Liver (tissue), 9 donors: ENCODE results near the gene EGFLAM. TPM values are rescaled to one million over a fixed set of nuclear protein-coding genes. Genes with fewer than 3 reads are reported as not detected.

Experiments
- DNase-seq: peaks from one replicate; pipeline ENCODE4 v3.0.0-alpha.2; 2017; ENCODE audit warnings: low spot score
- H3K27ac ChIP-seq, 2 donors: one replicate each; pipeline ENCODE4 v1.7.0; 2013; ENCODE audit warnings: inconsistent platforms in 2 of 2, low read length in 2 of 2, control low read depth in 1 of 2, low read depth in 1 of 2, mild to moderate bottlenecking in 1 of 2
- H3K27me3 ChIP-seq, 4 donors: one replicate each; pipeline versions ENCODE4 v1.6.1 to v1.7.0; 2013; ENCODE audit warnings: low read length in 3 of 4, inconsistent platforms in 1 of 4, mild to moderate bottlenecking in 1 of 4, moderate library complexity in 1 of 4; ENCODE audit not compliant: control insufficient read depth in 4 of 4, insufficient read depth in 4 of 4
- H3K36me3 ChIP-seq, 4 donors: one replicate each; pipeline versions ENCODE4 v1.6.1 to v1.7.0; 2013; ENCODE audit warnings: low read length in 3 of 4, mild to moderate bottlenecking in 3 of 4, low read depth in 1 of 4, moderate library complexity in 1 of 4; ENCODE audit not compliant: control insufficient read depth in 4 of 4, insufficient read depth in 3 of 4
- H3K4me1 ChIP-seq, 4 donors: one replicate each; pipeline versions ENCODE4 v1.6.1 to v1.7.0; 2013; ENCODE audit warnings: low read length in 3 of 4, mild to moderate bottlenecking in 3 of 4, moderate library complexity in 1 of 4; ENCODE audit not compliant: control insufficient read depth in 4 of 4, insufficient read depth in 4 of 4
- H3K4me3 ChIP-seq, 3 donors: one replicate each; pipeline versions ENCODE4 v1.6.1 to v1.7.0; 2013; ENCODE audit warnings: low read length in 3 of 3, control low read depth in 1 of 3, low read depth in 1 of 3, mild to moderate bottlenecking in 1 of 3
- H3K9ac ChIP-seq, 2 donors: one replicate each; pipeline ENCODE4 v1.7.0; 2013; ENCODE audit warnings: low read length in 2 of 2, mild to moderate bottlenecking in 2 of 2, moderate library complexity in 2 of 2, control low read depth in 1 of 2, low read depth in 1 of 2
- H3K9me3 ChIP-seq, 4 donors: one replicate each; pipeline versions ENCODE4 v1.6.1 to v1.7.0; 2013; ENCODE audit warnings: low read length in 3 of 4; ENCODE audit not compliant: control insufficient read depth in 4 of 4
- EGR1 ChIP-seq, 2 donors: IDR thresholded peaks; 2 replicates each; pipeline ENCODE4 v1.6.1; 2016 to 2018; ENCODE audit warnings: antibody characterized with exemption in 2 of 2, low read depth in 2 of 2
- FOXA1 ChIP-seq: IDR thresholded peaks from 2 replicates; pipeline ENCODE4 v1.6.1; 2016; ENCODE audit warnings: antibody characterized with exemption
- FOXA2 ChIP-seq: IDR thresholded peaks from 2 replicates; pipeline ENCODE4 v1.6.1; 2016; ENCODE audit warnings: antibody characterized with exemption
- JUND ChIP-seq, 2 donors: IDR thresholded peaks; 2 replicates each; pipeline ENCODE4 v1.6.1; 2016; ENCODE audit warnings: antibody characterized with exemption in 2 of 2
- NR2F2 ChIP-seq: IDR thresholded peaks from 2 replicates; pipeline ENCODE4 v1.6.1; 2016; ENCODE audit warnings: antibody characterized with exemption
- RXRA ChIP-seq, 2 donors: IDR thresholded peaks; 2 replicates each; pipeline ENCODE4 v1.6.1; 2017 to 2018; ENCODE audit warnings: antibody characterized with exemption in 2 of 2, mild to moderate bottlenecking in 1 of 2
- SP1 ChIP-seq: IDR thresholded peaks from 2 replicates; pipeline ENCODE4 v1.6.1; 2018; ENCODE audit warnings: antibody characterized with exemption, mild to moderate bottlenecking
- YY1 ChIP-seq: IDR thresholded peaks from 2 replicates; pipeline ENCODE4 v1.6.1; 2016; ENCODE audit warnings: antibody characterized with exemption, mild to moderate bottlenecking
- WGBS: extraction: QIAGEN DNeasy Blood & Tissue Kit; methylation state at CpG from one replicate; pipeline ENCODE4 v1.1.7; 2013; 5-methylcytosine and 5-hydroxymethylcytosine counted together
- polyA plus RNA-seq, 2 donors: library from polyadenylated mRNA; stranded (reverse) in 1 of 2; unstranded in 1 of 2; fragments of 200-250 nt in 1 of 2; fragments of >200 nt in 1 of 2; fragmentation: Nextera tagmentation in 1 of 2; extraction: Ambion mirVana in 1 of 2; gene quantifications; one replicate each; pipeline versions ENCODE4 v1.2.1 to v1.2.3, GENCODE V29; 2013 to 2015
- total RNA-seq, 2 donors: library from RNA; depleted of rRNA; stranded (reverse); fragments of >200 nt; gene quantifications; one replicate each; pipeline ENCODE4 v1.2.3, GENCODE V29; 2014
- TF ChIP-seq, protein P1 (sequence below): IDR thresholded peaks from 2 replicates; pipeline ENCODE4 v1.6.1; 2016; ENCODE audit warnings: antibody characterized with exemption
- TF ChIP-seq, protein P2 (sequence below): IDR thresholded peaks from 2 replicates; pipeline ENCODE4 v1.6.1; 2016; ENCODE audit warnings: antibody characterized with exemption
- TF ChIP-seq, protein P3 (sequence below): IDR thresholded peaks from 2 replicates; pipeline ENCODE4 v1.6.1; 2016; ENCODE audit warnings: antibody characterized with exemption, mild to moderate bottlenecking
- donor health status: healthy.
- donor health status: healthy.
- donor health status: healthy.
- donor health status: healthy.
- donor health status: healthy.

Gene EGFLAM
- total and polyA plus RNA-seq, 4 donors = 1.1 to 4.9 (median 1.9) TPM

DNA sequence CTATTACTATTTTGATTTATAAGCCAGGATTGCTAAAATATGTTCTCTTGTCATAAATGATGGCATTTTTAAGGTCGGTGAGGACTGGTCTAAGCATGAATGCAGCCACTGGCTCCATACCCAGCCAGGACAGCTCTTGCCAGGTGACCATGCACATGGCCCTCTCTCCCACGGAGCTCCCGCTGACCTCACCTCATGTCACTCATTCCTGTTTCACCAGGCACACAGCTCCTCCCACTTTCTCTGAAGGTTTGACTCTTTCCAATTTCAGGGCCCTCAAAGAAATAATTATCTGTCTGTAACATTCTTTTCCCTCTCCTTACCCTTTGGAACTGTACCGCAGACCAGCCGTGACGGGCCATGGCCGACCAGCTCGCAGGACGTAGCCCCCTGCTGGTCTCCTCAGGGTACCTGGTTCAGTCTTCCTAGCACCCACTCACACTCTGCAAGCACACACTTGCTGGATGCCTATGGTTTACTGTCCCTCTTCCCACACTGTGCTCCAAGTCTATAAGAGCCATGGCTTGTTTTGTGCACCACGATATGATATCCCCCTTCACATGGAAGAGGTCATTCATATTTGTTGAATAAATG lies 225.5 kb downstream of the EGFLAM start:
- WGBS = 89% methylated on average over 10 of the region's 10 CpGs
- Histone ChIP-seq H3K27me3 (no peaks in the 10 kb centered on the region), H3K4me1 (no peaks in the 10 kb centered on the region), H3K9ac (no peak overlapping the region), H3K36me3 (no peaks in the 10 kb centered on the region), H3K9me3 (no peaks in the 10 kb centered on the region), H3K27ac (no peak overlapping the region), H3K4me3 (no peak overlapping the region)
- TF ChIP-seq YY1 (no peak), JUND (IDR thresholded peaks at IDR 0.05) (no peak), NR2F2 (no peak), EGR1 (IDR thresholded peaks at IDR 0.05; ENCODE audit: low read depth in 2 of 2) (no peak), FOXA1 (no peak), RXRA (IDR thresholded peaks at IDR 0.05) (no peak)
- TF ChIP-seq, protein P1, sequence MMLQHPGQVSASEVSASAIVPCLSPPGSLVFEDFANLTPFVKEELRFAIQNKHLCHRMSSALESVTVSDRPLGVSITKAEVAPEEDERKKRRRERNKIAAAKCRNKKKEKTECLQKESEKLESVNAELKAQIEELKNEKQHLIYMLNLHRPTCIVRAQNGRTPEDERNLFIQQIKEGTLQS = no peak
- no peak for DNase-seq

DNA sequence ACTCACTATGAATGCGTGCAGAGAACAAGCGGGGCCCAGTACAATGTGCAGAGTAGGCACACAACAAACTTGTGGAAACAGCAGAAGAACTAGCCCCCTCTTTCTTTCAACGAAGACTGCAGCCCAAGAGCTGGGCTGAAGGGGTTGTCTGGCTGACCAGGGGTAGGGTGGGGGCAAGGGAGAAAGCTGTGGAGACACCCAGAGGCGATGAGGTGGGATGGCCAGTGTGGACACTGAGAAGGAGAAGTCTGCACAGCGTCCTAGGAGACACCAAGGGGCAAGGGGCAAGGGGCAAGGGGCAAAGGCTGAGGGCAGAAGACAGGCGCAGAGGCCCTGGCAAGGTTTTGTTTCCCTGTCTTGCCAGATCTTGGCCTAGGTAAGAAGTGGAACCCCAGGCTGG lies 235.8 kb downstream of the EGFLAM start:
- Histone ChIP-seq H3K9ac (no peak overlapping the region), H3K4me3 (no peak overlapping the region), H3K27ac (no peak overlapping the region), H3K36me3 (no peaks in the 10 kb centered on the region), H3K9me3 (no peaks in the 10 kb centered on the region), H3K4me1 (no peaks in the 10 kb centered on the region), H3K27me3 (peaks cover 0 to 3% (median 0%) of the 10 kb centered on the region in 4 donors)
- WGBS = 79% methylated on average over 6 of the region's 6 CpGs
- TF ChIP-seq SP1 = no peak
- no peak for TF ChIP-seq EGR1 (IDR thresholded peaks at IDR 0.05; ENCODE audit: low read depth in 2 of 2)
- no peak for TF ChIP-seq RXRA (IDR thresholded peaks at IDR 0.05)
- DNase-seq = no peak

DNA sequence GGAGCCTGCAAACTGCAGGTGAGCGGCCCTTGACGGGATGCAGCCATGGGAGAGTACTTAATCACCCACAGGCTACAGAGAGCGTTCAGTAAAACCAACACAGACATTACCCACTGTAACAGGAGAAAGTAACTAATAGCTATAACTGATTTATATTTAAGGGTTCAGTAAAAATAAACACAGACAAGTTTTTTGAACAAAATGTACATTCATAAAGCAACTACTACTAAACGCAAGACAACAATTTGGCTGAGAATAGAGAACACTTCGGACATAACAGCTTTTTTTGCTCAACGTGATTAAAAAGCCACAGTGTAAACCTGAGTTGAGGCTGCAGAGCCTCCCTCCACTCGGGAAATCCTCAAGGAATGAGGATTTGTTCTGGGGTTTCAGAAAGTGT lies 236.4 kb downstream of the EGFLAM start:
- H3K4me3 ChIP-seq = no peak overlapping the region
- H3K27ac ChIP-seq = no peak overlapping the region
- no peaks in the 10 kb centered on the region for H3K4me1 ChIP-seq
- peaks cover 0 to 3% (median 0%) of the 10 kb centered on the region in 4 donors for H3K27me3 ChIP-seq
- no peak overlapping the region for H3K9ac ChIP-seq
- H3K36me3 ChIP-seq = no peaks in the 10 kb centered on the region
- TF ChIP-seq FOXA2 = no peak
- TF ChIP-seq, protein P2, sequence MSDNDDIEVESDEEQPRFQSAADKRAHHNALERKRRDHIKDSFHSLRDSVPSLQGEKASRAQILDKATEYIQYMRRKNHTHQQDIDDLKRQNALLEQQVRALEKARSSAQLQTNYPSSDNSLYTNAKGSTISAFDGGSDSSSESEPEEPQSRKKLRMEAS = no peak
- TF ChIP-seq, protein P3, sequence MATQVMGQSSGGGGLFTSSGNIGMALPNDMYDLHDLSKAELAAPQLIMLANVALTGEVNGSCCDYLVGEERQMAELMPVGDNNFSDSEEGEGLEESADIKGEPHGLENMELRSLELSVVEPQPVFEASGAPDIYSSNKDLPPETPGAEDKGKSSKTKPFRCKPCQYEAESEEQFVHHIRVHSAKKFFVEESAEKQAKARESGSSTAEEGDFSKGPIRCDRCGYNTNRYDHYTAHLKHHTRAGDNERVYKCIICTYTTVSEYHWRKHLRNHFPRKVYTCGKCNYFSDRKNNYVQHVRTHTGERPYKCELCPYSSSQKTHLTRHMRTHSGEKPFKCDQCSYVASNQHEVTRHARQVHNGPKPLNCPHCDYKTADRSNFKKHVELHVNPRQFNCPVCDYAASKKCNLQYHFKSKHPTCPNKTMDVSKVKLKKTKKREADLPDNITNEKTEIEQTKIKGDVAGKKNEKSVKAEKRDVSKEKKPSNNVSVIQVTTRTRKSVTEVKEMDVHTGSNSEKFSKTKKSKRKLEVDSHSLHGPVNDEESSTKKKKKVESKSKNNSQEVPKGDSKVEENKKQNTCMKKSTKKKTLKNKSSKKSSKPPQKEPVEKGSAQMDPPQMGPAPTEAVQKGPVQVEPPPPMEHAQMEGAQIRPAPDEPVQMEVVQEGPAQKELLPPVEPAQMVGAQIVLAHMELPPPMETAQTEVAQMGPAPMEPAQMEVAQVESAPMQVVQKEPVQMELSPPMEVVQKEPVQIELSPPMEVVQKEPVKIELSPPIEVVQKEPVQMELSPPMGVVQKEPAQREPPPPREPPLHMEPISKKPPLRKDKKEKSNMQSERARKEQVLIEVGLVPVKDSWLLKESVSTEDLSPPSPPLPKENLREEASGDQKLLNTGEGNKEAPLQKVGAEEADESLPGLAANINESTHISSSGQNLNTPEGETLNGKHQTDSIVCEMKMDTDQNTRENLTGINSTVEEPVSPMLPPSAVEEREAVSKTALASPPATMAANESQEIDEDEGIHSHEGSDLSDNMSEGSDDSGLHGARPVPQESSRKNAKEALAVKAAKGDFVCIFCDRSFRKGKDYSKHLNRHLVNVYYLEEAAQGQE = no peak
- no peak for DNase-seq
- 86% methylated on average over 7 of the region's 7 CpGs for WGBS
- no peaks in the 10 kb centered on the region for H3K9me3 ChIP-seq
